ENCODE results near the gene ARL6IP6. TPM values are rescaled to one million over a fixed set of nuclear protein-coding genes. Genes with fewer than 3 reads are reported as not detected.

ARL6IP6 gene
- total RNA-seq, 6 experiments from 2014 or later, result 2.6 to 5.4 (median 3.7) TPM

DNA sequence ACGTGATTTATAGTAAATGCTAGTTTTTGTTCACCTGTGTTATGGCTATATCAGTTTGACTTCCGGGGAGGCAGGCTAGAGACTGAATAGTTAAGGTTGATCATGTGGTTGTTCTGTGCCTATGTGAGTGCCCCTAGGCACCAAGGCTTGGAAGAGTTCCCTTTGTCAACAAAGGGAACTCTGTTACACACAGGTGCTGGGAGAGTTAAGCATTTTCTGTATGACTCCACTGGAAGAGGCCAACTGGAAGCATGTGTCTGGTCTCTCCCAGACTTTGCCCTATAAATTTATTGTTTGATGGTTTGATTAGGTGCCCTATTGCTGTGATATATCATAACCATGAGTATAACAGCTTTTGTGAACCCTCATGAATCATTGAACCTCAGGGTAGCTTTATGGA, 63.8 kb downstream of the ARL6IP6 start:
- no peaks in the 10 kb centered on the region for H3K36me3 ChIP-seq
- intact Hi-C loops (cut with DNase I), result no loop called here
- no peak for DNase-seq
- ATAC-seq, result no peak
- no peak overlapping the region for H3K4me3 ChIP-seq
- H3K4me1 ChIP-seq, result no peaks in the 10 kb centered on the region
- no peaks in the 10 kb centered on the region for H3K9me3 ChIP-seq
- H3K27ac ChIP-seq, result no peak overlapping the region
- H3K27me3 ChIP-seq, result no peaks in the 10 kb centered on the region
- 67% methylated on average over 2 of the region's 2 CpGs for WGBS (ENCODE audit: insufficient coverage, low coverage, low lambda C conversion rate, missing lambda C conversion rate)
- no peak for TF ChIP-seq POLR2A (IDR thresholded peaks at IDR 0.05)
- TF ChIP-seq, protein P1, sequence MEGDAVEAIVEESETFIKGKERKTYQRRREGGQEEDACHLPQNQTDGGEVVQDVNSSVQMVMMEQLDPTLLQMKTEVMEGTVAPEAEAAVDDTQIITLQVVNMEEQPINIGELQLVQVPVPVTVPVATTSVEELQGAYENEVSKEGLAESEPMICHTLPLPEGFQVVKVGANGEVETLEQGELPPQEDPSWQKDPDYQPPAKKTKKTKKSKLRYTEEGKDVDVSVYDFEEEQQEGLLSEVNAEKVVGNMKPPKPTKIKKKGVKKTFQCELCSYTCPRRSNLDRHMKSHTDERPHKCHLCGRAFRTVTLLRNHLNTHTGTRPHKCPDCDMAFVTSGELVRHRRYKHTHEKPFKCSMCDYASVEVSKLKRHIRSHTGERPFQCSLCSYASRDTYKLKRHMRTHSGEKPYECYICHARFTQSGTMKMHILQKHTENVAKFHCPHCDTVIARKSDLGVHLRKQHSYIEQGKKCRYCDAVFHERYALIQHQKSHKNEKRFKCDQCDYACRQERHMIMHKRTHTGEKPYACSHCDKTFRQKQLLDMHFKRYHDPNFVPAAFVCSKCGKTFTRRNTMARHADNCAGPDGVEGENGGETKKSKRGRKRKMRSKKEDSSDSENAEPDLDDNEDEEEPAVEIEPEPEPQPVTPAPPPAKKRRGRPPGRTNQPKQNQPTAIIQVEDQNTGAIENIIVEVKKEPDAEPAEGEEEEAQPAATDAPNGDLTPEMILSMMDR (IDR thresholded peaks at IDR 0.05), result no peak

DNA sequence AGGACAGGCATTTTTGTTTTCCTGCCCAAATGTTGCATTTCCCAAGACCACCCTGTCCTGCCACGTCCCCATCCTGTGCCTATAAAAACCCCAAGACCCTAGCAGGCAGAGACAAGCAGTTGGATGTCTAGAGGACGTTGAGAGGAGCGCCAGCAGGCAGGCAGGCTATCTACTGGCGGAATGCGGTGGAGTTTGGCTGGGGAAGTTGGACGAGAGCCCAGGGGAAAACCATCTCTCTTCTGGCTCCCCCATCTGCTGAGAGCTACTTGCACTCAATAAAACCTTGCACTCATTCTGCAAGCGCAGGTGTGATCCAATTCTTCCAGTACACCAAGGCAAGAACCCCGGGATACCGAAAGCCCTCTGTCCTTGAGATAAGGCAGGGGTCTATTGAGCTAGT, 72.5 kb downstream of the ARL6IP6 start:
- H3K4me1 ChIP-seq, result no peaks in the 10 kb centered on the region
- WGBS (ENCODE audit: insufficient coverage, low coverage, low lambda C conversion rate, missing lambda C conversion rate), result no CpG with 5 or more reads among the region's 9 CpGs

DNA sequence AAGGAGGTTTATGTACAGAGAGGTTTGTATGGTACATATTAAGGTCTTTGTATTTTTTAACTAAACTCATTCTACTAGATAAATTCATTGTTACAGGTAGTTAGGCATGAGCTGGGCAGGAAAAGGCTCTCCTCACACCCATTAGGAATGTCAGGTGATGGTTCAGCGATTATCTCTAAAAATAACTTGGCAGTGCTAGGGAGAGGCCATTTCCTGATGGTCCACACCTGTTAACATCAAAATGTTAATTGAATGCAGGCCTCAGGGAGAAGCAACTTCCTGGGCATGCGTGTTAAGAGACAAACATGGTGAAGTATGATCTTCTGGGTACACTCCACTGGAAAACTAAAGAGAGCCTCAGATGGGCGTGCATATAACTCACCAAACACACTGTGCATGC, 73.6 kb downstream of the ARL6IP6 start:
- Histone ChIP-seq H3K4me3 (no peak overlapping the region), H3K27me3 (no peaks in the 10 kb centered on the region), H3K36me3 (no peaks in the 10 kb centered on the region), H3K27ac (no peak overlapping the region), H3K9me3 (no peaks in the 10 kb centered on the region), H3K4me1 (no peaks in the 10 kb centered on the region)
- TF ChIP-seq POLR2A (IDR thresholded peaks at IDR 0.05), result no peak
- TF ChIP-seq, protein P1 (IDR thresholded peaks at IDR 0.05), result no peak
- 52% methylated on average over 3 of the region's 3 CpGs for WGBS (ENCODE audit: insufficient coverage, low coverage, low lambda C conversion rate, missing lambda C conversion rate)
- DNase-seq (no peak), ATAC-seq (no peak)
- intact Hi-C loops (cut with DNase I), result no loop called here

More for the DNA sequence above, 72.5 kb downstream of the ARL6IP6 start:
- Histone ChIP-seq H3K27ac (no peak overlapping the region), H3K27me3 (no peaks in the 10 kb centered on the region), H3K9me3 (no peaks in the 10 kb centered on the region), H3K4me3 (no peak overlapping the region), H3K36me3 (no peaks in the 10 kb centered on the region)
- DNase-seq (no peak), ATAC-seq (no peak)
- TF ChIP-seq, protein P1 (IDR thresholded peaks at IDR 0.05), result no peak
- no peak for TF ChIP-seq POLR2A (IDR thresholded peaks at IDR 0.05)
- intact Hi-C loops (cut with DNase I), result no loop called here

DNA sequence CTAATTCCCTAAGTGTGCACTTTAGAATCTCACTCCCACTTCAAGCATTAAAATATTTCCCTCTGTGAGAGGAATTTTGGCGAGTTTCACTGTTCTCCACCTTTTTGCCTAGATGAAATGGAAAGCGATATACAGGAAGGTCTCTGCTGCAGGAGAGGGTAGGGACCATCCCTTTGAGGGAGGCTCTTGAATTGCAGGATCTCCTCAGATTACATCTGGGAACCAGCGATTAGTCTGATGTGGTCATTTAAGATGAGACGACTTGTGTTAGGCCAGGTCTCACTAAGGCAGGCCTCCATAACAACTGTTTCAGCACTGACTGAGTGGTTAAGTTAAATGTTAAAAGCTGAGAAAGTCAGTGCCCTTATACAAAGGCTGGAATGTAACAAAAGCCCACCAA, 74.6 kb downstream of the ARL6IP6 start:
- intact Hi-C loops (cut with DNase I), result no loop called here
- ATAC-seq, result no peak
- DNase-seq, result no peak
- no peak overlapping the region for H3K4me3 ChIP-seq
- H3K36me3 ChIP-seq, result no peaks in the 10 kb centered on the region
- no peaks in the 10 kb centered on the region for H3K4me1 ChIP-seq
- TF ChIP-seq, protein P1 (IDR thresholded peaks at IDR 0.05), result no peak
- no peak for TF ChIP-seq POLR2A (IDR thresholded peaks at IDR 0.05)
- H3K27ac ChIP-seq, result no peak overlapping the region
- no peaks in the 10 kb centered on the region for H3K27me3 ChIP-seq
- WGBS (ENCODE audit: insufficient coverage, low coverage, low lambda C conversion rate, missing lambda C conversion rate), result 61% methylated on average over 4 of the region's 4 CpGs
- no peaks in the 10 kb centered on the region for H3K9me3 ChIP-seq

DNA sequence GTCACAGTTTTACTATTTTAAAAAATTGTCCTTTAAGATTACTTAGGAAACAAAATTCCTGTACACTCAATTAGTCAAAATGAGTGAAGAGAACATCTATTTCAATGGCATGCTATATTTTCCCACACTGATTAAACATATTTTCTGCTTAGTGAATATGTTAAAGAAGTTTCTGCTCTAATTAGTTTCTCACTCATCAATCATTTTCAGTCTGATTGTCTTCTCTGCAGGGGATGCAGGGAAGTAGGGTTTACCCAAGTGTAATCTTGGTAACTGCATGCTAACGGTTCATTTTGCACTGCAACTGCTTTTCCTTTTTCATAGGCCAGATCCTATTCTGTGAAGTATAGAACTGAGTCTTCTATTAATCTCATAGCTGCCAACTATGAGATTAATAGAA, 78.5 kb downstream of the ARL6IP6 start:
- ATAC-seq, result no peak
- Histone ChIP-seq H3K9me3 (no peaks in the 10 kb centered on the region), H3K4me1 (no peaks in the 10 kb centered on the region), H3K27ac (no peak overlapping the region), H3K4me3 (no peak overlapping the region), H3K36me3 (no peaks in the 10 kb centered on the region), H3K27me3 (no peaks in the 10 kb centered on the region)
- no peak for DNase-seq
- whole genome bisulfite sequencing (ENCODE audit: insufficient coverage, low coverage, low lambda C conversion rate, missing lambda C conversion rate), result 45% methylated on average over 1 of the region's 1 CpG
- TF ChIP-seq POLR2A (IDR thresholded peaks at IDR 0.05), result no peak
- TF ChIP-seq, protein P1 (IDR thresholded peaks at IDR 0.05), result no peak
- intact Hi-C loops (cut with DNase I), result no loop called here
